ENCODE data around the gene ECPAS.

DNA sequence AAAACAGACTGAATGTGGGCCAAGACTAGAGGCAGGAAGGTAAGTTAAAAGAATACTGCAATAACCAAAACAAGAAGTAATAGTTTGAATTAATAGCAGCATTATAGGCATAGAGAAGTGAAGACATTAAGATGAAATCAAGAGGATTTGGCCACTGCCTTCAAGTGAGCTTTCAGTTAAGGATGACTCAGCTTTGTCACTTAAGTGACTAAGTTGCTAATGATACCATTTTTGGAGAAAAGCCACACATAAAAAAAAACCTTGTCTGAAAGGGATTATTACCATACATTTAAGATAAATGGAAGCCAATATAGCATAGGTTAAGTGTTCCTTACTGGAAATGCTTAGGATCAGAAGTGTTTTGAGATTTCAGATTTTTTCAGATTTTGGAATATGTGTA lies 57.0 kb downstream of the ECPAS start:
- TF ChIP-seq EZH2phosphoT487 (IDR thresholded peaks at IDR 0.05; ENCODE audit: borderline replicate concordance) (no peak), RAD21 (IDR thresholded peaks at IDR 0.05; ENCODE audit: low read depth) (no peak)
- TF ChIP-seq, protein P1, sequence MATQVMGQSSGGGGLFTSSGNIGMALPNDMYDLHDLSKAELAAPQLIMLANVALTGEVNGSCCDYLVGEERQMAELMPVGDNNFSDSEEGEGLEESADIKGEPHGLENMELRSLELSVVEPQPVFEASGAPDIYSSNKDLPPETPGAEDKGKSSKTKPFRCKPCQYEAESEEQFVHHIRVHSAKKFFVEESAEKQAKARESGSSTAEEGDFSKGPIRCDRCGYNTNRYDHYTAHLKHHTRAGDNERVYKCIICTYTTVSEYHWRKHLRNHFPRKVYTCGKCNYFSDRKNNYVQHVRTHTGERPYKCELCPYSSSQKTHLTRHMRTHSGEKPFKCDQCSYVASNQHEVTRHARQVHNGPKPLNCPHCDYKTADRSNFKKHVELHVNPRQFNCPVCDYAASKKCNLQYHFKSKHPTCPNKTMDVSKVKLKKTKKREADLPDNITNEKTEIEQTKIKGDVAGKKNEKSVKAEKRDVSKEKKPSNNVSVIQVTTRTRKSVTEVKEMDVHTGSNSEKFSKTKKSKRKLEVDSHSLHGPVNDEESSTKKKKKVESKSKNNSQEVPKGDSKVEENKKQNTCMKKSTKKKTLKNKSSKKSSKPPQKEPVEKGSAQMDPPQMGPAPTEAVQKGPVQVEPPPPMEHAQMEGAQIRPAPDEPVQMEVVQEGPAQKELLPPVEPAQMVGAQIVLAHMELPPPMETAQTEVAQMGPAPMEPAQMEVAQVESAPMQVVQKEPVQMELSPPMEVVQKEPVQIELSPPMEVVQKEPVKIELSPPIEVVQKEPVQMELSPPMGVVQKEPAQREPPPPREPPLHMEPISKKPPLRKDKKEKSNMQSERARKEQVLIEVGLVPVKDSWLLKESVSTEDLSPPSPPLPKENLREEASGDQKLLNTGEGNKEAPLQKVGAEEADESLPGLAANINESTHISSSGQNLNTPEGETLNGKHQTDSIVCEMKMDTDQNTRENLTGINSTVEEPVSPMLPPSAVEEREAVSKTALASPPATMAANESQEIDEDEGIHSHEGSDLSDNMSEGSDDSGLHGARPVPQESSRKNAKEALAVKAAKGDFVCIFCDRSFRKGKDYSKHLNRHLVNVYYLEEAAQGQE (IDR thresholded peaks at IDR 0.05; ENCODE audit: low read depth): no peak
- TF ChIP-seq, protein P2, sequence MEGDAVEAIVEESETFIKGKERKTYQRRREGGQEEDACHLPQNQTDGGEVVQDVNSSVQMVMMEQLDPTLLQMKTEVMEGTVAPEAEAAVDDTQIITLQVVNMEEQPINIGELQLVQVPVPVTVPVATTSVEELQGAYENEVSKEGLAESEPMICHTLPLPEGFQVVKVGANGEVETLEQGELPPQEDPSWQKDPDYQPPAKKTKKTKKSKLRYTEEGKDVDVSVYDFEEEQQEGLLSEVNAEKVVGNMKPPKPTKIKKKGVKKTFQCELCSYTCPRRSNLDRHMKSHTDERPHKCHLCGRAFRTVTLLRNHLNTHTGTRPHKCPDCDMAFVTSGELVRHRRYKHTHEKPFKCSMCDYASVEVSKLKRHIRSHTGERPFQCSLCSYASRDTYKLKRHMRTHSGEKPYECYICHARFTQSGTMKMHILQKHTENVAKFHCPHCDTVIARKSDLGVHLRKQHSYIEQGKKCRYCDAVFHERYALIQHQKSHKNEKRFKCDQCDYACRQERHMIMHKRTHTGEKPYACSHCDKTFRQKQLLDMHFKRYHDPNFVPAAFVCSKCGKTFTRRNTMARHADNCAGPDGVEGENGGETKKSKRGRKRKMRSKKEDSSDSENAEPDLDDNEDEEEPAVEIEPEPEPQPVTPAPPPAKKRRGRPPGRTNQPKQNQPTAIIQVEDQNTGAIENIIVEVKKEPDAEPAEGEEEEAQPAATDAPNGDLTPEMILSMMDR (IDR thresholded peaks at IDR 0.05 in 2 of 3, conservative IDR thresholded peaks at IDR 0.05 in 1 of 3; ENCODE audit: borderline replicate concordance in 1 of 3, insufficient read depth in 1 of 3, low read depth in 2 of 3, low read length in 2 of 3): no peak
- TF ChIP-seq, protein P3, sequence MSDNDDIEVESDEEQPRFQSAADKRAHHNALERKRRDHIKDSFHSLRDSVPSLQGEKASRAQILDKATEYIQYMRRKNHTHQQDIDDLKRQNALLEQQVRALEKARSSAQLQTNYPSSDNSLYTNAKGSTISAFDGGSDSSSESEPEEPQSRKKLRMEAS (IDR thresholded peaks at IDR 0.05): no peak

Data from HCT116 (cell line).